GM21367 (cell line): ENCODE data around the gene NAT14.
A peak's percentile ranks its signal among the peaks of the same experiment; 100 is the strongest.

Experiments
- ATAC-seq: cut with Tn5 transposase; IDR thresholded peaks from one replicate; pipeline ENCODE4 v1.9.1; 2021; ENCODE audit not compliant: unreplicated experiment

Gene NAT14

GRCh38 chr19:55452749-55453346 lies 32.1 kb upstream of the NAT14 start:
- ATAC-seq = no peak

GRCh38 chr19:55453511-55454260 lies 31.3 kb upstream of the NAT14 start:
- no peak for ATAC-seq

GRCh38 chr19:55454787-55455243 lies 30.2 kb upstream of the NAT14 start:
- no peak for ATAC-seq

- no peak for ATAC-seq
These were observed 29.3 kb upstream of the NAT14 start for GRCh38 chr19:55455576-55456235.

- ATAC-seq = no peak
These were observed 28.6 kb upstream of the NAT14 start for GRCh38 chr19:55456347-55456746.

- no peak for ATAC-seq
These were observed 27.1 kb upstream of the NAT14 start for GRCh38 chr19:55457683-55458457.

GRCh38 chr19:55459551-55459949 lies 25.4 kb upstream of the NAT14 start:
- no peak for ATAC-seq

GRCh38 chr19:55459950-55460657 lies 24.9 kb upstream of the NAT14 start:
- no peak for ATAC-seq

GRCh38 chr19:55460670-55461258 lies 24.2 kb upstream of the NAT14 start:
- no peak for ATAC-seq

- ATAC-seq = peak; percentile 80
These were observed 23.6 kb upstream of the NAT14 start, which contains the start of gene ISOC2 for GRCh38 chr19:55461259-55461973. Gene ISOC2 (minus strand): TSS chr19:55461642. CDS start chr19:55456486, 5,156 bp downstream.

GRCh38 chr19:55461974-55462626 lies 22.9 kb upstream of the NAT14 start:
- no peak for ATAC-seq

- ATAC-seq = no peak
These were observed 22.3 kb upstream of the NAT14 start for GRCh38 chr19:55462722-55463121.

- no peak for ATAC-seq
These were observed 21.4 kb upstream of the NAT14 start for GRCh38 chr19:55463583-55464031.

GRCh38 chr19:55464039-55464661 lies 20.8 kb upstream of the NAT14 start:
- no peak for ATAC-seq

- no peak for ATAC-seq
These were observed 20.3 kb upstream of the NAT14 start, which contains the start of gene C19orf85 for GRCh38 chr19:55464662-55465054. Gene C19orf85 (minus strand): TSS chr19:55464751. CDS start chr19:55464554, 197 bp downstream.

- no peak for ATAC-seq
These were observed 19.3 kb upstream of the NAT14 start for GRCh38 chr19:55465460-55466240.

- ATAC-seq = no peak
These were observed 18.8 kb upstream of the NAT14 start for GRCh38 chr19:55466241-55466614.
